Measurements from ENCODE around the gene DVL1. TPM values are rescaled to one million over a fixed set of nuclear protein-coding genes. Genes with fewer than 3 reads are reported as not detected.

The DVL1 gene
- total RNA-seq, 1 donor from 2014 or later: 65.2 TPM

- DNase-seq (ENCODE audit: low spot score in 2 of 2) (no peak), FAIRE-seq (no peak)
These were observed 5.3 kb downstream of the DVL1 start for GRCh38 chr1:1343811-1344421.

- DNase-seq (ENCODE audit: low spot score in 2 of 2): no peak
- FAIRE-seq: no peak
These were observed 6.6 kb downstream of the DVL1 start for GRCh38 chr1:1342584-1343115.

GRCh38 chr1:1342061-1342562 lies 7.1 kb downstream of the DVL1 start:
- no peak for DNase-seq (ENCODE audit: low spot score in 2 of 2)
- FAIRE-seq: no peak

GRCh38 chr1:1341549-1342021 lies 7.6 kb downstream of the DVL1 start:
- DNase-seq (ENCODE audit: low spot score in 2 of 2) (no peak), FAIRE-seq (no peak)

GRCh38 chr1:1340791-1341548 lies 8.2 kb downstream of the DVL1 start:
- DNase-seq (ENCODE audit: low spot score in 2 of 2) (no peak), FAIRE-seq (no peak)

GRCh38 chr1:1340185-1340584 lies 9.0 kb downstream of the DVL1 start:
- FAIRE-seq: no peak
- DNase-seq (ENCODE audit: low spot score in 2 of 2): no peak

GRCh38 chr1:1338278-1338677 lies 10.9 kb downstream of the DVL1 start:
- FAIRE-seq (no peak), DNase-seq (ENCODE audit: low spot score in 2 of 2) (no peak)

GRCh38 chr1:1337793-1338147 lies 11.4 kb downstream of the DVL1 start:
- FAIRE-seq (no peak), DNase-seq (ENCODE audit: low spot score in 2 of 2) (no peak)

GRCh38 chr1:1336931-1337792 lies 12.1 kb downstream of the DVL1 start:
- FAIRE-seq (no peak), DNase-seq (ENCODE audit: low spot score in 2 of 2) (no peak)

- no peak for DNase-seq (ENCODE audit: low spot score in 2 of 2)
These were observed 12.8 kb downstream of the DVL1 start for GRCh38 chr1:1336446-1336845.

GRCh38 chr1:1335792-1336248 lies 13.4 kb downstream of the DVL1 start:
- FAIRE-seq: no peak
- DNase-seq (ENCODE audit: low spot score in 2 of 2): no peak

More at GRCh38 chr1:1336446-1336845, 12.8 kb downstream of the DVL1 start:
- FAIRE-seq: no peak

- no peak for FAIRE-seq
- no peak for DNase-seq (ENCODE audit: low spot score in 2 of 2)
These were observed 13.9 kb downstream of the DVL1 start for GRCh38 chr1:1335283-1335682.

GRCh38 chr1:1334835-1335234 lies 14.4 kb downstream of the DVL1 start:
- DNase-seq (ENCODE audit: low spot score in 2 of 2): no peak
- no peak for FAIRE-seq

- DNase-seq (ENCODE audit: low spot score in 2 of 2) (no peak), FAIRE-seq (no peak)
These were observed 15.5 kb downstream of the DVL1 start for GRCh38 chr1:1333551-1334241.

- FAIRE-seq: no peak
- peak in 1 of 2 donors; percentile 57 for DNase-seq (ENCODE audit: low spot score in 2 of 2)
These were observed 16.3 kb downstream of the DVL1 start for GRCh38 chr1:1332774-1333480.

- DNase-seq (ENCODE audit: low spot score in 2 of 2): no peak
- FAIRE-seq: no peak
These were observed 17.0 kb downstream of the DVL1 start for GRCh38 chr1:1332031-1332755.

- FAIRE-seq: no peak
- DNase-seq (ENCODE audit: low spot score in 2 of 2): no peak
These were observed 17.9 kb downstream of the DVL1 start, which contains the start of gene TAS1R3 for GRCh38 chr1:1331068-1331965. Gene TAS1R3, plus strand, starts transcription at chr1:1331280. Its CDS starts 66 bp downstream, at chr1:1331346.

All from frontal cortex (tissue), 4 donors.